GM19397 (cell line): ENCODE measurements around the gene MEF2A.
"Not testable (repeated sequence)": the region's sequence is repeated elsewhere in the genome, so short reads cannot be mapped to it uniquely, and the experiment has no call there.

ENCODE experiments used
- ATAC-seq: cut with Tn5 transposase; IDR thresholded peaks from one replicate; pipeline ENCODE4 v1.9.1; 2021; ENCODE audit warnings: mild to moderate bottlenecking, moderate library complexity; ENCODE audit not compliant: unreplicated experiment

MEF2A gene

GRCh38 chr15:99644913-99645542 lies 79.2 kb downstream of the MEF2A start:
- no peak for ATAC-seq

- no peak for ATAC-seq
Observed at GRCh38 chr15:99645543-99645935, 79.8 kb downstream of the MEF2A start.

- no peak for ATAC-seq
Observed at GRCh38 chr15:99645951-99646350, 80.2 kb downstream of the MEF2A start.

- no peak for ATAC-seq
Observed at GRCh38 chr15:99651023-99651807, 85.4 kb downstream of the MEF2A start.

- no peak for ATAC-seq
Observed at GRCh38 chr15:99656205-99656604, 90.4 kb downstream of the MEF2A start.

- no peak for ATAC-seq
Observed at GRCh38 chr15:99657996-99658395, 92.2 kb downstream of the MEF2A start.

GRCh38 chr15:99662903-99663302 lies 97.1 kb downstream of the MEF2A start:
- no peak for ATAC-seq

- not testable (repeated sequence) for ATAC-seq
Observed at GRCh38 chr15:99666073-99666472, 100.3 kb downstream of the MEF2A start.

- no peak for ATAC-seq
Observed at GRCh38 chr15:99668533-99669182, 102.9 kb downstream of the MEF2A start.

GRCh38 chr15:99669250-99669649 lies 103.5 kb downstream of the MEF2A start:
- no peak for ATAC-seq

GRCh38 chr15:99671926-99672635 lies 106.3 kb downstream of the MEF2A start:
- no peak for ATAC-seq

- no peak for ATAC-seq
Observed at GRCh38 chr15:99673111-99673510, 107.3 kb downstream of the MEF2A start.

GRCh38 chr15:99674279-99674678 lies 108.5 kb downstream of the MEF2A start:
- no peak for ATAC-seq

GRCh38 chr15:99677540-99678134 lies 111.9 kb downstream of the MEF2A start:
- ATAC-seq: no peak

- ATAC-seq: no peak
Observed at GRCh38 chr15:99680276-99680675, 114.5 kb downstream of the MEF2A start.

GRCh38 chr15:99681990-99682389 lies 116.2 kb downstream of the MEF2A start:
- ATAC-seq: no peak

- no peak for ATAC-seq
Observed at GRCh38 chr15:99682455-99682854, 116.7 kb downstream of the MEF2A start.

- ATAC-seq: no peak
Observed at GRCh38 chr15:99683000-99683670, 117.4 kb downstream of the MEF2A start.

GRCh38 chr15:99686290-99686689 lies 120.5 kb downstream of the MEF2A start:
- no peak for ATAC-seq

- ATAC-seq: no peak
Observed at GRCh38 chr15:99692825-99693224, 127.0 kb downstream of the MEF2A start.
